HCEC 1CT (cell line): ENCODE results near the gene ZNF100.
"Not testable (repeated sequence)": the region's sequence is repeated elsewhere in the genome, so short reads cannot be mapped to it uniquely, and the experiment has no call there.

ENCODE experiments used
- DNase-seq: peaks from one replicate; pipeline ENCODE4 v3.0.0-alpha.2; 2017

Gene ZNF100

DNA sequence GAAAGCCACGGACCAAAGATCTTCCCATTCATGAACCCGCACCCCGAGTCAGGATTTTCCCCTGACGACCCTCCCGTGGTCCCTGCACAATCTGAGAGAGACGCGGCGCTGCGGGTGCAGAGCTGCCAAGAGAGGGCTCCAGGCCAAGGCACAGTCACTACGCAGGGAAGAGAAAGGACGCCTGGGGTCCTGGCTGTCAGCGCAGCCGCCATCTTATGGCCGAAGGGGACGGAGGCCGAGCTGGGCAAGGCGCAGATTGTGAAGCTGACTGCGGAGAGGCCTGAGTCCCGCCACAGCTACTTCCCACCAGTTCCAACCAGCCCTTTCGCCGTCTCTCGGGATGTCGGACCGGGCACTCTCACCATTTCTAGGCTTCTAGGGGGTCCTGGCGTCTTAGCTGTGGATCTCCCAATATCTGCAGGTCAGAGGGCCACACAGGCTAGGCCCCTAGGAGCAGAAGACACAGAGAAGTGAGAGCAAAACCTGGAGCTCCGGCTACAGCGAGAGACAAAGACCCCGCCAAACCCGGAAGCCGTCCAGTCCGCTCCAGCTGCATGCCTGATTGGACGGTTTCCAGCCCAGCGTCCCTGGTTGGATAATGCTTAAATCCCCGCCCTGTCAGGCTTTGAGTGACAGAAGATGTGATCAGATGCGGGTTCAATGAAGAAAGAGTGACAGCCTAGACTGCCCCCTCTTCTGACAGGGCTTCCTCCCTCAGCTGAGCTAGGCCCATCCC lies at the start of gene ZNF100:
ZNF100 (minus strand) TSS at position 515 of the 736 bp plus-strand sequence; CDS start at position 365, 150 bp downstream.
- DNase-seq = peak; percentile 87

DNA sequence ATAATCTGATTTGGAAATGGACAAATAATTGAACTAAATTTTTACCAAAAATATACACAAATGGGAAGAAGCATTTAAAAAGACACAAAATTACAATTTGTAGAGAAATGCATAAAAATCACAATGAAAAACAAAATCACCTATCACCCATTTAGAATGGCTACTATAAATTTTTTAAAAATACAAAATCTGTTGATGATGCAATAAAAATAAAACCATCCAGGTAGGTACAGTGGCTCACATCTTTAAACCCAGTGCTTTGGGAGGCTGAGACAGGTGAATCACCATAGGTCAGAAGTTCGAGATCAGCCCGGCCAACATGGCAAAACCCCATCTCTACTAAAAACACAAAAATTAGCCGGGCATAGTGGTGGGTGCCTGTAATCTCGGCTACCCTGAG lies 45.1 kb upstream of the ZNF100 start:
- no peak for DNase-seq

GRCh38 chr19:21808400-21809000 lies 41.1 kb upstream of the ZNF100 start:
- not testable (repeated sequence) for DNase-seq

- no peak for DNase-seq
These were observed 22.2 kb upstream of the ZNF100 start for GRCh38 chr19:21789466-21790085.

- no peak for DNase-seq
These were observed 19.6 kb upstream of the ZNF100 start for GRCh38 chr19:21786936-21787335.

- DNase-seq = not testable (repeated sequence)
These were observed 8.4 kb upstream of the ZNF100 start for GRCh38 chr19:21775792-21776191.

GRCh38 chr19:21766705-21767064 lies 694 bp downstream of the ZNF100 start:
- not testable (repeated sequence) for DNase-seq

- no peak for DNase-seq
These were observed 2.2 kb downstream of the ZNF100 start for GRCh38 chr19:21765151-21765550.

- not testable (repeated sequence) for DNase-seq
These were observed 5.8 kb downstream of the ZNF100 start for GRCh38 chr19:21761547-21761946.

DNA sequence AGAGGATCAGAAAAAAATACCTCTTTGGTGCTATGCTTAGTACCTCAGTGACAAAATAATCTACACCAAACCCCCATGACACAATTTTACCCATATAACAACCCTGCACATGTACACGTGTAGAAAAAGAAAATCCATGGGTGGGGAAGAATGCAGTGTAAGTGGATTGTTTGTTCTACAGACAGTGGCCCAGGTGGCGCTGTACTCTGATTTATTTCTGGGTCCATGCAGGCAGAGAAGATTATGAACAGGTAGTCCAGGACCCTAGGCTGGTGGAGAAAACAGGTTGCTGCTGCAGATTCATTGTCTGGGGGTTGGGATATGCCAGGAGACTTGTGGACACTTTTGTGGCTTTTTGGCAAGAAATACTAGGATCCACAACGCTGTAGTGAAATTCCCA lies 9.1 kb downstream of the ZNF100 start:
- no peak for DNase-seq

DNA sequence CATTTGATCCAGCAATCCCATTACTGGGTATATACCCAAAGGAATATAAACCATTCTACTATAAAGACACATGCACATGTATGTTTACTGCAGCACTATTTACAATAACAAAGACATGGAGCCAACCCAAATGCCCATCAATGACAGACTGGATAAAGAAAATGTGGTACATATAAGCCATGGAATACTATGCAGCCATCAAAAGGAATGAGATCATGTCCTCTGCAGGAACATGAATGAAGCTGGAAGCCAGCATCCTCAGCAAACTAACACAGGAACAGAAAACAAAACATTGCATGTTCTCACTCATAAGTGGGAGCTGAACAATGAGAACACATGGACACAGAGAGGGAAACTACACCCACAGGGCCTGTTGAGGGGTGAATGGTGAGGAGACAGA lies 11.8 kb downstream of the ZNF100 start:
- not testable (repeated sequence) for DNase-seq

GRCh38 chr19:21751384-21751783 lies 16.0 kb downstream of the ZNF100 start:
- peak; percentile 29 for DNase-seq

GRCh38 chr19:21750586-21751128 lies 16.7 kb downstream of the ZNF100 start:
- DNase-seq = no peak

DNA sequence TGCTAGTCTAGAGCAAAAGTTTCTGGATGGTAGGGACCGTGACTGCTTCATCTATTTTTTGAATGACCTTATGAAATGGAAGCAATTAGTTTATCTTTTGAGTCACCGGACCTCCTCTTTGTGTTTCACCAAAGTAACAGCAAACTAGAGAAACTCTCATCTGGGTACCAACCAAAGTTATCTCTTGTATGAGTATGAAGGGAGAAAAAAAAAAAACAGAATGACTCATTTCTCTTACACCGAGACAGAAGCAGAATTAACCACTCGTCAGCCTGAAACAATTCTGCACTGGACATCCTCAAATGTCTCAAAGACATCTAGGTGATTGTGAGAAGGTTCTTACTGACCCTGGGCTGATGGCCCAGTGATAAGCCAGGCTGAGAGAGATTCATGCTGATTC lies 18.3 kb downstream of the ZNF100 start:
- no peak for DNase-seq

- DNase-seq = no peak
These were observed 19.3 kb downstream of the ZNF100 start for GRCh38 chr19:21748088-21748487.

GRCh38 chr19:21740559-21740958 lies 26.8 kb downstream of the ZNF100 start:
- no peak for DNase-seq

DNA sequence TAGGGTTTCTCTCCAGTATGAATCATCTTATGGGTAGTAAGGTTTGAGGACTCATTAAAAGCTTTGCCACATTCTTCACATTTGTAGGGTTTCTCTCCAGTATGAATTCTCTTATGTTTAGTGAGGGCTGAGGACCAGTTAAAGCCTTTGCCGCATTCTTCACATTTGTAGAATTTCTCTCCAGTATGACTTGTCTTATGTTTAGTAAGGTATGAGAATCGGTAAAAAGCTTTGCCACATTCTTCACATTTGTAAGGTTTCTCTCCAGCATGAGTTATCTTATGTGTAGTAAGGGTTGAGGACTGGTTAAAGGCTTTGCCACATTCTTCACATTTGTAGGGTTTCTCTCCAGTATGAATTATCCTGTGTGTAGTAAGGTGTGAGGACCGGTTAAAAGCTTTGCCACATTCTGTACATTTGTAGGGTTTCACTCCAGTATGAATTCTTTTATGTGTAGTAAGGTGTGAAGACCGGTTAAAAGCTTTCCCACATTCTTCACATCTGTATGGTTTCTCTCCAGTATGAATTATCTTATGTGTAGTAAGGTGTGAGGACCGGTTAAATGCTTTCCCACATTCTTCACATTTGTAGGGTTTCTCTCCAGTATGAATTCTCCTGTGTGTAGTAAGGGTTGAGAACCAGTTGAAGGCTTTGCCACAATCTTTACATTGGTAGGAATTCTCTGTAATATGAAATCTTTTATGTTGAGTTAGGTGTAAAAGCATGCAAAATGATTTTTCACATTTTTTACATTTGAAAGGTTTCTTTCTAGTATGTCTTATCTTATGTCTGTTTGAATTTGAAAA lies 40.2 kb downstream of the ZNF100 start:
- not testable (repeated sequence) for DNase-seq

- no peak for DNase-seq
These were observed 53.6 kb downstream of the ZNF100 start for GRCh38 chr19:21713761-21714160.

DNA sequence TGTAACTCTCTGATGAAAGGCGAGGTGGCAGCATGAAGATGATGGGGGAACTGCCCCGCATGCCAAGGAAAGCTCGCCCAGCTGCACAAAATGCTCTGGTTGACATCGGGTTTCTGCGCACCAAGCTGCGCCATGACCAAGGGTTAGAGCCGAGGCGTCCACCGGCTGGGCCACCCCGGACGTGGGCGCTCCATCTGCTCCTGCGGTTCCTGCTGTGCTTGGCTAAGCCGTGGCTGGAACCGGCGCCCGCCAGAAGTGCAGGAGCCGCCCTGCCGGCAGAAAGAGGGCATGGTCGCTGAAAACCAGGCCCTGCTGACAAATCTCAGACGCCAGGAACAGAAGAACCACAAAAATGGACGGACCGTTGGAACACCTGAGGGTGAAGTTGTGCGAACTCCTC lies 57.9 kb downstream of the ZNF100 start:
- DNase-seq = no peak

GRCh38 chr19:21707878-21708277 lies 59.5 kb downstream of the ZNF100 start:
- not testable (repeated sequence) for DNase-seq

DNA sequence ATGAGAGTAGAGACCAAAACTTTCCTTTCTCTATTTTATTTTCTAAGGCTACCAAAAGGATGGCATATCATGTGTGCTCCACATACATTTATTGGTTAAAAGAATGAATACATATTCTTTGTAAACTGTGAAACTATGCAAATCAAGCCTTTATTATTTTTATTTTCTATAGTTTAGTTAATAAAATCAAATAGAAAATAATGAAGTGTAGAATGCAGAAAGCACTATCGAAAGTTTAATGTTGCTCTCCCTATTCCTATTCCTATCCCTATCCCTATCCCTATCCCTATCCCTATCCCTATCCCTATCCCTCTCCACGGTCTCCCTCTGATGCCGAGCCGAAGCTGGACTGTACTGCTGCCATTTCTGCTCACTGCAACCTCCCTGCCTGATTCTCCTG lies 60.3 kb downstream of the ZNF100 start:
- DNase-seq = no peak

DNA sequence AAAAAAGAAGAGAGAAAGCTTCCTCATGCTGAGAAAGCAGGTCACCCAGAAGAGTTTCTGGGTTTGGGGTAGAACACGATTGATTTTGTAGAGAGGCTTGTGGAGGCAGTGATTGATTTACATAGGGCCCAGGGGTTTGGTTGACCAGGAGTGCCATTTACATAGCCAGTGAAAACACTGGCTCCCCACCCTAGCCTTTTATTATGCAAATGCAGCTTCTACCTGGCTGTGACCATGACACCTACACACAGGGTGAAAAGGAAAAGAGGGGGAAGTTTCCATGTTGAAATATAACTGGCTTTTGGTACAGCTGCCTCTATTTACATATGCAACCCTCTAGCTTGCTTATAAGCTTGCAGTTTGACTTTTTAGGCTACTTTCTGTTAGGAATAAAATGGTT lies 62.0 kb downstream of the ZNF100 start:
- DNase-seq = no peak

GRCh38 chr19:21704320-21704719 lies 63.1 kb downstream of the ZNF100 start:
- DNase-seq = no peak
